SU-DHL-6 (cell line): Measurements from ENCODE around the gene CASP8.

Source experiments
- H2AFZ ChIP-seq: fragments of 200-600 bp; sonication (generic); 2 replicates; pipeline ENCODE4 v1.6.1; 2014; ENCODE audit warnings: low read depth, mild to moderate bottlenecking, moderate library complexity, mixed read lengths, antibody characterized with exemption, low read length; ENCODE audit not compliant: severe bottlenecking
- H3F3A ChIP-seq: fragments of 200-600 bp; shearing (Covaris generic); 2 replicates; pipeline ENCODE4 v1.6.0; 2016; ENCODE audit warnings: antibody characterized with exemption, mild to moderate bottlenecking; ENCODE audit not compliant: insufficient read depth
- H3K27ac ChIP-seq: fragments of 200-600 bp; sonication (generic); 2 replicates; pipeline ENCODE4 v1.5.1; 2016; ENCODE audit warnings: low read depth, mild to moderate bottlenecking, low read length, moderate library complexity, mixed read lengths
- H3K27me3 ChIP-seq: fragments of 200-600 bp; sonication (generic), shearing (Covaris generic); 2 replicates; pipeline ENCODE4 v1.6.0; 2014; ENCODE audit warnings: mild to moderate bottlenecking, low read length
- H3K36me3 ChIP-seq: fragments of 200-600 bp; sonication (generic); 2 replicates; pipeline ENCODE4 v1.6.1; 2014; ENCODE audit warnings: mild to moderate bottlenecking, low read length, mixed read lengths
- H3K4me2 ChIP-seq: fragments of 300-600, 200-600 bp; shearing (Covaris generic), sonication (generic); 2 replicates; pipeline ENCODE4 v1.6.0; 2014; ENCODE audit warnings: low read length, low read depth, mild to moderate bottlenecking; ENCODE audit not compliant: poor library complexity, severe bottlenecking
- H3K4me3 ChIP-seq: fragments of 200-600 bp; sonication (generic); 2 replicates; pipeline ENCODE4 v1.5.1; 2014; ENCODE audit warnings: antibody characterized with exemption, low read length, mild to moderate bottlenecking, mixed read lengths; ENCODE audit not compliant: insufficient read depth, poor library complexity, severe bottlenecking
- H3K79me2 ChIP-seq: fragments of 200-600 bp; sonication (generic); 2 replicates; pipeline ENCODE4 v1.6.1; 2014; ENCODE audit warnings: mild to moderate bottlenecking, low read length, moderate library complexity; ENCODE audit not compliant: insufficient read depth
- H3K9ac ChIP-seq: fragments of 200-600 bp; sonication (generic); 2 replicates; pipeline ENCODE4 v1.7.0; 2014; ENCODE audit warnings: mild to moderate bottlenecking, low read length
- H3K9me2 ChIP-seq: fragments of 200-600 bp; sonication (generic); replicated peaks from 2 replicates; pipeline ENCODE4 v1.6.1; 2014; ENCODE audit warnings: low read length; ENCODE audit not compliant: insufficient read depth
- H3K9me3 ChIP-seq: fragments of 200-600 bp; sonication (generic); 2 replicates; pipeline ENCODE4 v1.6.1; 2014; ENCODE audit warnings: low read length, mixed read lengths; ENCODE audit not compliant: insufficient read depth
- H4K20me1 ChIP-seq: fragments of 200-600 bp; sonication (generic); 2 replicates; pipeline ENCODE4 v1.6.1; 2014; ENCODE audit warnings: low read depth, mild to moderate bottlenecking, antibody characterized with exemption, low read length, moderate library complexity, mixed read lengths
- CTCF ChIP-seq: fragments of 200-600 bp; sonication (generic); IDR thresholded peaks from one replicate; pipeline ENCODE4 v1.5.1; 2017; ENCODE audit warnings: antibody characterized with exemption, mild to moderate bottlenecking, low read length, moderate library complexity; ENCODE audit not compliant: insufficient read depth, poor library complexity, severe bottlenecking
- EZH2phosphoT487 ChIP-seq: fragments of 200-600 bp; sonication (generic), shearing (Covaris generic); conservative IDR thresholded peaks from 2 replicates; pipeline ENCODE4 v1.6.1; 2018; ENCODE audit warnings: mild to moderate bottlenecking, antibody characterized with exemption, low read length, moderate library complexity, mixed read lengths

The CASP8 gene

GRCh38 chr2:201233812-201234662, 26.3 kb upstream of the CASP8 start:
- Histone ChIP-seq H3K79me2 (peaks cover 22% of the 10 kb centered on the region), H4K20me1 (no peaks in the 10 kb centered on the region), H3K9me2 (no peaks in the 10 kb centered on the region), H3K4me2 (peak overlapping the region; percentile 89), H2AFZ (peak overlapping the region; percentile 89), H3F3A (peaks cover 19% of the 10 kb centered on the region), H3K27me3 (no peaks in the 10 kb centered on the region), H3K9ac (peak overlapping the region; percentile 71), H3K27ac (peak overlapping the region; percentile 75), H3K9me3 (no peaks in the 10 kb centered on the region), H3K4me3 (peak overlapping the region; percentile 78), H3K36me3 (no peaks in the 10 kb centered on the region)
- TF ChIP-seq EZH2phosphoT487 (no peak), CTCF (no peak)

GRCh38 chr2:201234663-201235135, 25.6 kb upstream of the CASP8 start:
- no peaks in the 10 kb centered on the region for H3K9me2 ChIP-seq
- no peaks in the 10 kb centered on the region for H3K9me3 ChIP-seq
- peaks cover 19% of the 10 kb centered on the region for H3F3A ChIP-seq
- H2AFZ ChIP-seq = no peak overlapping the region
- peak overlapping the region; percentile 21 for H3K27ac ChIP-seq
- H3K27me3 ChIP-seq = no peaks in the 10 kb centered on the region
- no peak for TF ChIP-seq CTCF
- no peak for TF ChIP-seq EZH2phosphoT487
- H4K20me1 ChIP-seq = no peaks in the 10 kb centered on the region
- peaks cover 22% of the 10 kb centered on the region for H3K79me2 ChIP-seq
- H3K9ac ChIP-seq = peak overlapping the region; percentile 71
- peak overlapping the region; percentile 78 for H3K4me3 ChIP-seq
- no peaks in the 10 kb centered on the region for H3K36me3 ChIP-seq
- H3K4me2 ChIP-seq = peak overlapping the region; percentile 89

- peak overlapping the region; percentile 89 for H3K4me2 ChIP-seq
- no peak for TF ChIP-seq EZH2phosphoT487
- TF ChIP-seq CTCF = peak; percentile 26
- peaks cover 19% of the 10 kb centered on the region for H3F3A ChIP-seq
- H4K20me1 ChIP-seq = no peaks in the 10 kb centered on the region
- H3K9ac ChIP-seq = peak overlapping the region; percentile 38
- peaks cover 22% of the 10 kb centered on the region for H3K79me2 ChIP-seq
- H3K27me3 ChIP-seq = no peaks in the 10 kb centered on the region
- peak overlapping the region; percentile 78 for H3K4me3 ChIP-seq
- no peaks in the 10 kb centered on the region for H3K36me3 ChIP-seq
- H2AFZ ChIP-seq = no peak overlapping the region
- no peak overlapping the region for H3K27ac ChIP-seq
- H3K9me2 ChIP-seq = no peaks in the 10 kb centered on the region
- no peaks in the 10 kb centered on the region for H3K9me3 ChIP-seq
These were observed 24.2 kb upstream of the CASP8 start for GRCh38 chr2:201235860-201236811.
